ENCODE results near the gene MLLT3.
A peak's percentile ranks its signal among the peaks of the same experiment; 100 is the strongest.

MLLT3 gene

GRCh38 chr9:20640331-20641187 lies 18.3 kb upstream of the MLLT3 start:
- H2AFZ ChIP-seq (ENCODE audit: low read length), result 0 out of 2 replicates have a peak overlapping the region, but pooled peaks have one; percentile 26
- no peak overlapping the region for H3K27ac ChIP-seq (ENCODE audit: low read length)
- no peaks in the 10 kb centered on the region for H3K9me3 ChIP-seq (replicated peaks; ENCODE audit: insufficient read depth, low read length)
- H3F3A ChIP-seq (ENCODE audit: insufficient read depth, low read length), result no peaks in the 10 kb centered on the region
- H3K4me2 ChIP-seq (ENCODE audit: low read depth, low read length), result no peak overlapping the region; the same call in 1 of the 2 replicates
- peak; percentile 62 for DNase-seq
- H3K36me3 ChIP-seq (replicated peaks; ENCODE audit: insufficient read depth, low read length), result no peaks in the 10 kb centered on the region
- TF ChIP-seq EZH2 (optimal IDR thresholded peaks at IDR 0.05; ENCODE audit: low read depth, low read length) (no peak), CTCF (IDR thresholded peaks at IDR 0.05; ENCODE audit: low read length) (no peak)
- no peak overlapping the region for H3K9ac ChIP-seq (ENCODE audit: low read length)
- H4K20me1 ChIP-seq (ENCODE audit: insufficient read depth, low read length), result no peaks in the 10 kb centered on the region
- no peaks in the 10 kb centered on the region for H3K9me2 ChIP-seq (replicated peaks; ENCODE audit: insufficient read depth, low read length)
- H3K4me3 ChIP-seq (ENCODE audit: low read length), result no peak overlapping the region
- H3K27me3 ChIP-seq (replicated peaks; ENCODE audit: insufficient read depth, low read length), result no peaks in the 10 kb centered on the region
- no peaks in the 10 kb centered on the region for H3K79me2 ChIP-seq (ENCODE audit: low read length)
- no peaks in the 10 kb centered on the region for H3K4me1 ChIP-seq (ENCODE audit: low read length)

- Histone ChIP-seq H3K36me3 (replicated peaks; ENCODE audit: insufficient read depth, low read length) (no peaks in the 10 kb centered on the region), H3K9ac (ENCODE audit: low read length) (no peak overlapping the region), H3K79me2 (ENCODE audit: low read length) (no peaks in the 10 kb centered on the region), H3K4me3 (ENCODE audit: low read length) (no peak overlapping the region), H2AFZ (ENCODE audit: low read length) (no peak overlapping the region), H3K9me2 (replicated peaks; ENCODE audit: insufficient read depth, low read length) (no peaks in the 10 kb centered on the region), H3K4me2 (ENCODE audit: low read depth, low read length) (no peak overlapping the region), H3K27ac (ENCODE audit: low read length) (no peak overlapping the region), H3K4me1 (ENCODE audit: low read length) (no peaks in the 10 kb centered on the region), H4K20me1 (ENCODE audit: insufficient read depth, low read length) (no peaks in the 10 kb centered on the region), H3F3A (ENCODE audit: insufficient read depth, low read length) (no peaks in the 10 kb centered on the region), H3K27me3 (replicated peaks; ENCODE audit: insufficient read depth, low read length) (no peaks in the 10 kb centered on the region), H3K9me3 (replicated peaks; ENCODE audit: insufficient read depth, low read length) (no peaks in the 10 kb centered on the region)
- TF ChIP-seq EZH2phosphoT487 (IDR thresholded peaks at IDR 0.05; ENCODE audit: low read length) (no peak), EZH2 (optimal IDR thresholded peaks at IDR 0.05; ENCODE audit: low read depth, low read length) (no peak), CTCF (IDR thresholded peaks at IDR 0.05; ENCODE audit: low read length) (no peak)
- no peak for DNase-seq
Measured at GRCh38 chr9:20636888-20637440, 14.7 kb upstream of the MLLT3 start.

- Histone ChIP-seq H3K4me1 (ENCODE audit: low read length) (no peaks in the 10 kb centered on the region), H3K27ac (ENCODE audit: low read length) (no peak overlapping the region), H3K9me2 (replicated peaks; ENCODE audit: insufficient read depth, low read length) (no peaks in the 10 kb centered on the region), H3K9ac (ENCODE audit: low read length) (no peak overlapping the region), H3K4me2 (ENCODE audit: low read depth, low read length) (no peak overlapping the region), H3K9me3 (replicated peaks; ENCODE audit: insufficient read depth, low read length) (no peaks in the 10 kb centered on the region), H2AFZ (ENCODE audit: low read length) (no peak overlapping the region), H3K79me2 (ENCODE audit: low read length) (no peaks in the 10 kb centered on the region), H3F3A (ENCODE audit: insufficient read depth, low read length) (no peaks in the 10 kb centered on the region), H3K4me3 (ENCODE audit: low read length) (no peak overlapping the region), H4K20me1 (ENCODE audit: insufficient read depth, low read length) (no peaks in the 10 kb centered on the region), H3K27me3 (replicated peaks; ENCODE audit: insufficient read depth, low read length) (no peaks in the 10 kb centered on the region), H3K36me3 (replicated peaks; ENCODE audit: insufficient read depth, low read length) (no peaks in the 10 kb centered on the region)
- no peak for DNase-seq
- TF ChIP-seq EZH2phosphoT487 (IDR thresholded peaks at IDR 0.05; ENCODE audit: low read length) (no peak), EZH2 (optimal IDR thresholded peaks at IDR 0.05; ENCODE audit: low read depth, low read length) (no peak), CTCF (IDR thresholded peaks at IDR 0.05; ENCODE audit: low read length) (no peak)
Measured at GRCh38 chr9:20634895-20635294, 12.6 kb upstream of the MLLT3 start.

Measured in MM.1S (cell line).